HG02885 (cell line): ENCODE data around the gene EPB41L3.

Source experiments
- ATAC-seq: cut with Tn5 transposase; IDR thresholded peaks from one replicate; pipeline ENCODE4 v1.9.1; 2021; ENCODE audit warnings: mild to moderate bottlenecking; ENCODE audit not compliant: unreplicated experiment, poor library complexity

Gene EPB41L3

GRCh38 chr18:5420906-5421305 is 122.9 kb downstream of the EPB41L3 start:
- ATAC-seq = no peak

- ATAC-seq = no peak
These were observed 124.2 kb downstream of the EPB41L3 start for GRCh38 chr18:5419601-5420000.

GRCh38 chr18:5419030-5419429 is 124.8 kb downstream of the EPB41L3 start:
- no peak for ATAC-seq

GRCh38 chr18:5417342-5417741 is 126.5 kb downstream of the EPB41L3 start:
- no peak for ATAC-seq

GRCh38 chr18:5416112-5416511 is 127.7 kb downstream of the EPB41L3 start:
- ATAC-seq = no peak

- no peak for ATAC-seq
These were observed 128.1 kb downstream of the EPB41L3 start for GRCh38 chr18:5415665-5416064.

- ATAC-seq = no peak
These were observed 128.8 kb downstream of the EPB41L3 start for GRCh38 chr18:5415031-5415430.

- no peak for ATAC-seq
These were observed 129.3 kb downstream of the EPB41L3 start for GRCh38 chr18:5414546-5414945.

GRCh38 chr18:5413447-5413846 is 130.3 kb downstream of the EPB41L3 start:
- ATAC-seq = no peak

GRCh38 chr18:5410582-5410981 is 133.2 kb downstream of the EPB41L3 start:
- no peak for ATAC-seq

GRCh38 chr18:5398269-5398668 is 145.5 kb downstream of the EPB41L3 start:
- no peak for ATAC-seq

GRCh38 chr18:5397102-5397501 is 146.7 kb downstream of the EPB41L3 start:
- ATAC-seq = no peak

- peak; percentile 49 for ATAC-seq
These were observed 147.8 kb downstream of the EPB41L3 start for GRCh38 chr18:5395860-5396448.

- no peak for ATAC-seq
These were observed 150.0 kb downstream of the EPB41L3 start for GRCh38 chr18:5393779-5394178.

- no peak for ATAC-seq
These were observed 152.4 kb downstream of the EPB41L3 start for GRCh38 chr18:5391409-5391808.

GRCh38 chr18:5389356-5389755 is 154.4 kb downstream of the EPB41L3 start:
- no peak for ATAC-seq

GRCh38 chr18:5388896-5389295 is 154.9 kb downstream of the EPB41L3 start:
- ATAC-seq = no peak

- ATAC-seq = no peak
These were observed 163.2 kb downstream of the EPB41L3 start for GRCh38 chr18:5380586-5380985.

GRCh38 chr18:5376986-5377385 is 166.8 kb downstream of the EPB41L3 start:
- ATAC-seq = no peak

GRCh38 chr18:5370332-5370731 is 173.5 kb downstream of the EPB41L3 start:
- no peak for ATAC-seq

GRCh38 chr18:5369513-5369912 is 174.3 kb downstream of the EPB41L3 start:
- no peak for ATAC-seq

GRCh38 chr18:5365443-5365842 is 178.4 kb downstream of the EPB41L3 start:
- ATAC-seq = no peak

GRCh38 chr18:5350636-5351035 is 193.2 kb downstream of the EPB41L3 start:
- ATAC-seq = no peak
